Measurements from ENCODE around the gene MSL1. TPM values are rescaled to one million over a fixed set of nuclear protein-coding genes. Genes with fewer than 3 reads are reported as not detected.

Gene MSL1
- total and polyA plus RNA-seq, 9 of the 15 experiments (the other 6 are each of a cell fraction or from before 2014, with no cell fraction given) = 13.8 to 120 (median 61.9) TPM

GRCh38 chr17:40111221-40112128 lies 10.3 kb upstream of the MSL1 start (continued):
- peak; percentile 41 to 58; a peak in 1 of 4 replicates for TF ChIP-seq ETV6 (IDR thresholded peaks at IDR 0.05; ENCODE audit: borderline replicate concordance in 1 of 2, low read depth in 2 of 2, low read length in 1 of 2)
- TF ChIP-seq ETV6 (CRISPR knock-in tag; IDR thresholded peaks at IDR 0.05; ENCODE audit: borderline replicate concordance) = no peak
- TF ChIP-seq SIN3B (IDR thresholded peaks at IDR 0.05; ENCODE audit: low read depth) = no peak
- TF ChIP-seq RBM34 (IDR thresholded peaks at IDR 0.05; ENCODE audit: borderline replicate concordance, insufficient read depth, low read length) = no peak
- TF ChIP-seq NKRF (IDR thresholded peaks at IDR 0.05; ENCODE audit: borderline replicate concordance) = peak; percentile 56; the same call in 1 of the 2 replicates
- peak; percentile 55 for TF ChIP-seq ATF3 (IDR thresholded peaks at IDR 0.05)
- TF ChIP-seq ATF3 (CRISPR knock-in tag; conservative IDR thresholded peaks at IDR 0.05) = no peak
- no peak for TF ChIP-seq KDM2B (CRISPR knock-in tag; IDR thresholded peaks at IDR 0.05)
- no peak for TF ChIP-seq ZNF586 (CRISPR knock-in tag; conservative IDR thresholded peaks at IDR 0.05)
- TF ChIP-seq ZNF695 (CRISPR knock-in tag; IDR thresholded peaks at IDR 0.05) = no peak
- TF ChIP-seq TRIM25 (IDR thresholded peaks at IDR 0.05; ENCODE audit: borderline replicate concordance) = peak; percentile 89
- no peak for TF ChIP-seq MYBL2 (IDR thresholded peaks at IDR 0.05; ENCODE audit: low read depth)
- TF ChIP-seq MYBL2 (CRISPR knock-in tag; IDR thresholded peaks at IDR 0.05; ENCODE audit: borderline replicate concordance) = no peak
- TF ChIP-seq FOXJ3 (CRISPR knock-in tag; IDR thresholded peaks at IDR 0.05) = no peak
- no peak; the same call in 1 of the 2 replicates for TF ChIP-seq TFE3 (CRISPR knock-in tag; IDR thresholded peaks at IDR 0.05)
- no peak for TF ChIP-seq ZNF764 (CRISPR knock-in tag; IDR thresholded peaks at IDR 0.05; ENCODE audit: low read depth)
- no peak for TF ChIP-seq NEUROD1 (IDR thresholded peaks at IDR 0.05; ENCODE audit: borderline replicate concordance, low read depth, low read length, partially characterized antibody)
- TF ChIP-seq ZNF143 (CRISPR knock-in tag; IDR thresholded peaks at IDR 0.05) = no peak
- TF ChIP-seq ZNF395 (CRISPR knock-in tag; IDR thresholded peaks at IDR 0.05) = peak; percentile 83
